ENCODE results near the gene EMILIN1. TPM values are rescaled to one million over a fixed set of nuclear protein-coding genes. Genes with fewer than 3 reads are reported as not detected.
"Not testable (repeated sequence)": the region's sequence is repeated elsewhere in the genome, so short reads cannot be mapped to it uniquely, and the experiment has no call there.

Gene EMILIN1
- total RNA-seq, 2 experiments from 2014 or later = 0.40 to 0.46 TPM

GRCh38 chr2:27109083-27109482 is 30.7 kb downstream of the EMILIN1 start:
- CTCF ChIA-PET = interaction anchor here (0.6 to 1.0 kb wide), 7 partner anchors 9 to 1374 kb away, joined by 3 to 5 read pairs (median 3); no protein-coding TSS in a partner anchor
- no peaks in the 10 kb centered on the region for H3K4me1 Mint-ChIP-seq

DNA sequence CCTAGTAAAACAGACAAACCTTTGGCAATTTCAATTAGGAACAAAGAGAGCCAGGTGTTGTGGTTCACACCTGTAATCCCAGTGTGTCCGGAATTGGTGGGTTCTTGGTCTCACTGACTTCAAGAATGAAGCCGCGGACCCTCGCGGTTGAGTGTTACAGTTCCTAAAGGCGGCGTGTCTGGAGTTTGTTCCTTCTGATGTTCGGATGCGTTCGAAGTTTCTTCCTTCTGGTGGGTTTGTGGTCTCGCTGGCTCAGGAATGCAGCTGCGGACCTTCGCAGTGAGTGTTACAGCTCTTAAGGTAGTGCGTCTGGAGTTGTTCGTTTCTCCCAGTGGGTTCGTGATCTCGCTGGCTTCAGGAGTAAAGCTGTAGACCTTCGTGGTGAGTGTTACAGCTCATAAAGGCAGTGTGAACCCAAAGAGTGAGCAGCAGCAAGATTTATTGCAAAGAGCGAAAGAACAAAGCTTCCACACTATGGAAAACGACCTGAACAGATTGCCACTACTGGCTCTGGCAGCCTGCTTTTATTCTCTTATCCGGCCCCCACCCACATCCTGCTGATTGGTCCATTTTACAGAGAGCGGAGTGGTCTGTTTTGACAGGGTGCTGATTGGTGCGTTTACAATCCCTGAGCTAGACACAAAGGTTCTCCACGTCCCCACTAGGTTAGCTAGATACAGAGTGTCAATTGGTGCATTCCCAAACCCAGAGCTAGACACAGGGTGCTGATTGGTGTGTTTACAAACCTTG is 32.4 kb downstream of the EMILIN1 start:
- H3K27ac Mint-ChIP-seq; intact Hi-C loops (cut with DNase I, micrococcal nuclease); H3K27me3 Mint-ChIP-seq; H3K4me3 Mint-ChIP-seq; POLR2A ChIA-PET; H3K4me1 Mint-ChIP-seq; H3K9me3 Mint-ChIP-seq (ENCODE audit: low read depth); ATAC-seq; DNase-seq; H3K36me3 Mint-ChIP-seq (ENCODE audit: low read depth): not testable (repeated sequence)
- CTCF ChIA-PET = interaction anchor here (0.6 to 0.8 kb wide), 3 partner anchors 14 to 241 kb away, joined by 3 to 6 read pairs (median 4); partner anchors contain the start of gene PREB

More at GRCh38 chr2:27109083-27109482, 30.7 kb downstream of the EMILIN1 start:
- POLR2A ChIA-PET = no interaction called here
- H3K27me3 Mint-ChIP-seq = peaks cover 5% of the 10 kb centered on the region
- no peak overlapping the region for H3K4me3 Mint-ChIP-seq
- no peak for ATAC-seq
- intact Hi-C loops (cut with DNase I, micrococcal nuclease) = no loop called here
- no peaks in the 10 kb centered on the region for H3K9me3 Mint-ChIP-seq (ENCODE audit: low read depth)
- H3K36me3 Mint-ChIP-seq (ENCODE audit: low read depth) = no peaks in the 10 kb centered on the region
- DNase-seq = no peak
- H3K27ac Mint-ChIP-seq = no peak overlapping the region

DNA sequence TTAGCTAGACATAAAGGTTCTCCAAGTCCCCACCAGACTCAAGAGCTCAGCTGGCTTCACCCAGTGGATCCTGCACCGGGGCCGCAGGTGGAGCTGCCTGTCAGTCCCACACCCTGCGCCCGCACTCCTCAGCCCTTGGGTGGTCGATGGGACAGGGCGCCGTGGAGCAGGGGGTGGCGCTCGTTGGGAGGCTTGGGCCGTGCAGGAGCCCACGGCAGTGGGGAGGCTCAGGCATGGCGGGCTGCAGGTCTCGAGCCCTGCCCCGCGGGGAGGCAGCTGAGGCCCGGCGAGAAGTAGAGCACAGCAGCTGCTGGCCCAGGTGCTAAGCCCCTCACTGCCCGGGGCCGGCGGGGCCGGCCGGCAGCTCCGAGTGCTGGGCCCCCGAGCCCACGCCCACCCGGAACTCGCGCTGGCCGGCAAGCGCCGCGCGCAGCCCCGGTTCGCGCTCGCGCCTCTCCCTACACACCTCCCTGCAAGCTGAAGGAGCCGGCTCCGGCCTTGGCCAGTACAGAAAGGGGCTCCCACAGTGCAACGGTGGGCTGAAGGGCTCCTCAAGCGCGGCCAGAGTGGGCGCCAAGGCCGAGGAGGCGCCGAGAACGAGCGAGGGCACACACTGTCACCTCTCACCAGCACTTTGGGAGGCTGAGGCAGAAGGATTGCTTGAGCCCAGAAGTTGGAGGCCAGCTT is 33.1 kb downstream of the EMILIN1 start:
- H3K27me3 Mint-ChIP-seq; H3K9me3 Mint-ChIP-seq (ENCODE audit: low read depth); ATAC-seq; H3K4me1 Mint-ChIP-seq; DNase-seq; H3K27ac Mint-ChIP-seq; H3K4me3 Mint-ChIP-seq; intact Hi-C loops (cut with DNase I, micrococcal nuclease); H3K36me3 Mint-ChIP-seq (ENCODE audit: low read depth); POLR2A ChIA-PET: not testable (repeated sequence)
- CTCF ChIA-PET = interaction anchor here (0.6 to 1.0 kb wide), 4 partner anchors 13 to 240 kb away, joined by 3 to 6 read pairs (median 4); partner anchors contain the start of gene PREB

- ATAC-seq = no peak
- CTCF ChIA-PET = interaction anchor here (0.6 to 2.6 kb wide), 2 partner anchors 19 to 51 kb away, joined by 4 to 6 read pairs; partner anchors contain the start of gene PREB
Measured at GRCh38 chr2:27115519-27115918, 37.1 kb downstream of the EMILIN1 start.

GRCh38 chr2:27117995-27118524 is 39.6 kb downstream of the EMILIN1 start:
- ChIA-PET POLR2A (no interaction called here), CTCF (interaction anchor here (0.8 kb wide), 1 partner anchor 10 kb away, joined by 3 read pairs; no protein-coding TSS in a partner anchor)
- Mint-ChIP-seq H3K27ac (no peak overlapping the region), H3K4me3 (peak overlapping the region; percentile 64), H3K27me3 (peaks cover 19% of the 10 kb centered on the region), H3K4me1 (peaks cover 12% of the 10 kb centered on the region), H3K36me3 (ENCODE audit: low read depth) (no peaks in the 10 kb centered on the region), H3K9me3 (ENCODE audit: low read depth) (no peaks in the 10 kb centered on the region)
- DNase-seq = no peak
- no peak for ATAC-seq
- intact Hi-C loops (cut with DNase I, micrococcal nuclease) = no loop called here

More at GRCh38 chr2:27115519-27115918, 37.1 kb downstream of the EMILIN1 start:
- Mint-ChIP-seq H3K9me3 (ENCODE audit: low read depth) (no peaks in the 10 kb centered on the region), H3K36me3 (ENCODE audit: low read depth) (no peaks in the 10 kb centered on the region), H3K4me3 (no peak overlapping the region), H3K27ac (no peak overlapping the region), H3K4me1 (peaks cover 10% of the 10 kb centered on the region), H3K27me3 (peaks cover 15% of the 10 kb centered on the region)
- intact Hi-C loops (cut with DNase I, micrococcal nuclease) = no loop called here
- DNase-seq = no peak
- POLR2A ChIA-PET = no interaction called here

DNA sequence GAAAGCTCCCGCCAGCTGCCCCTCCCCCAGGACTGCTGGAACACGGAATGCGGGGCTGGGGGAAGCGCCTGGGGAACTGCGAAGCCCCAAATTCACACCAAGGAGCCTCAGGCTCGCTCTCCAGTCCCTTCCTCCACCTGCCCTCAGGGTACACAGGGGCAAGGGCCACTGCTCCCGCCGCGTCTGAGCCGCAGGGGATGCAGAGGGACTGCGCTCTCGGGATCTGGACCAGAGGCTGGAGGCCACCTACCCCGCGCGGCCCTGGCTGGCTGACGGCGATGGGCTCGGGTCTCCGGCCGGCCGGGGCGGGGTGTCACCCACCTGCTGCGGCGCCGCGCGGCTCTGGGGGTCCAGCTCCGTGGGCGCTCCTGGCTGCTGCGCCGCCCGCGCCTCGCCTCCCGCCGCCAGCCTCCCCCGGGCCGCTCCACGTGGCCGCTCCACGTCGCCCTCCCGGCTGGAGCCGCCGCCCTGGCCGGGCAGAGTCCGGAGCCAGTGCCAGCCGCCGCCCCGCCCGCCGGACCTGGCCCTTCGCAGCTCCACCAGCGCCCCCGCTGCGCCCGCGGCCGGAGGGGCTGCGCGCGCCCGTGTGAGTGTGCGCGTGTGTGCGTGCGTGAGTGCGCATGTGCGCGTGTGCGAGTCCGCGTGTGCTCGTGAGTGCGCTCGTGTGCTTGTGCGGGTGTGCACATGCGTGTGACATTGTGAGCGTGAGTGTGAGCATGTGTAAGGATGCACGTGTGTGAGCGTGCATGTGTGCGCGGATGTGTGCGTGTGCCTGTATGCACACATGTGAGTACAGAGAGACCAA is 40.3 kb downstream of the EMILIN1 start, which contains the start of gene CGREF1:
Gene CGREF1, minus strand, starts transcription at position 604 of the 805 bp plus-strand sequence. CDS start 14,762 bp downstream, outside the sequence.
- CTCF ChIA-PET = interaction anchor here (0.8 kb wide), 1 partner anchor 10 kb away, joined by 3 read pairs; no protein-coding TSS in a partner anchor
- no peaks in the 10 kb centered on the region for H3K9me3 Mint-ChIP-seq (ENCODE audit: low read depth)

GRCh38 chr2:27119330-27119670 is 40.9 kb downstream of the EMILIN1 start:
- intact Hi-C loops (cut with DNase I, micrococcal nuclease); H3K36me3 Mint-ChIP-seq (ENCODE audit: low read depth); DNase-seq; H3K9me3 Mint-ChIP-seq (ENCODE audit: low read depth); POLR2A ChIA-PET; CTCF ChIA-PET; ATAC-seq: not testable (repeated sequence)
- H3K27me3 Mint-ChIP-seq = peaks cover 19% of the 10 kb centered on the region
- peak overlapping the region; percentile 76 for H3K27ac Mint-ChIP-seq
- H3K4me3 Mint-ChIP-seq = peak overlapping the region; percentile 78
- peaks cover 19% of the 10 kb centered on the region for H3K4me1 Mint-ChIP-seq

More for the DNA sequence above, 40.3 kb downstream of the EMILIN1 start, which contains the start of gene CGREF1:
- H3K4me1 Mint-ChIP-seq = peaks cover 16% of the 10 kb centered on the region
- peak within 1 kb of the TSS; percentile 78 for H3K4me3 Mint-ChIP-seq
- intact Hi-C loops (cut with DNase I, micrococcal nuclease) = no loop called here
- no peaks in the 10 kb centered on the region for H3K36me3 Mint-ChIP-seq (ENCODE audit: low read depth)
- POLR2A ChIA-PET = no interaction called here
- DNase-seq (peak; percentile 38), ATAC-seq (peak; percentile 31)
- H3K27me3 Mint-ChIP-seq = peaks cover 19% of the 10 kb centered on the region
- H3K27ac Mint-ChIP-seq = peak within 1 kb of the TSS; percentile 76

DNA sequence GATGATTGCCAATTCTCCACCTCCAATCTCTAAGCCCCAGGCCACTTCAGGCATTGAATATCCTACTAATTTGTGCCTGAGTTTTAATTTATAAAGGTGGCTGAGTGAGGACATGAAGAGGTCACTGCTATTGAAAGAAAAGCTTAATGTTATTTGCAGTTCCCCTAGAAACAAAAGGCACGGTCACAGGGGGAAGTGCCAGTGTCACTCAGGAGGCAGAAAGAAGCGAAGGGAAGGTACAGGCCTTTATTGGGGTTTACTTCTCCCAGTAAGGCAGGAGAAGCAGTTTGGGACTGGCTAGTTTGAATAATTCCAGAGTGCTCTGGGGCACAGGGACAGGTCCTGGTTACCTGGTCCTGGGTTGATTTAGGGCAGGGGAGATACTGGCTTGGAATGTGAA is 43.5 kb downstream of the EMILIN1 start:
- Mint-ChIP-seq H3K9me3 (ENCODE audit: low read depth) (no peaks in the 10 kb centered on the region), H3K36me3 (ENCODE audit: low read depth) (no peaks in the 10 kb centered on the region), H3K27ac (no peak overlapping the region), H3K27me3 (peaks cover 19% of the 10 kb centered on the region), H3K4me1 (peaks cover 19% of the 10 kb centered on the region), H3K4me3 (no peak overlapping the region)
- ATAC-seq (no peak), DNase-seq (no peak)
- ChIA-PET CTCF (interaction anchor here (0.6 kb wide), 1 partner anchor 1377 kb away, joined by 3 read pairs; no protein-coding TSS in a partner anchor), POLR2A (no interaction called here)
- intact Hi-C loops (cut with DNase I, micrococcal nuclease) = loop anchor here in 1 of 2 experiments (2.0 kb wide), 1 partner anchor 95 kb away; the partner anchor contains the start of gene CAD

DNA sequence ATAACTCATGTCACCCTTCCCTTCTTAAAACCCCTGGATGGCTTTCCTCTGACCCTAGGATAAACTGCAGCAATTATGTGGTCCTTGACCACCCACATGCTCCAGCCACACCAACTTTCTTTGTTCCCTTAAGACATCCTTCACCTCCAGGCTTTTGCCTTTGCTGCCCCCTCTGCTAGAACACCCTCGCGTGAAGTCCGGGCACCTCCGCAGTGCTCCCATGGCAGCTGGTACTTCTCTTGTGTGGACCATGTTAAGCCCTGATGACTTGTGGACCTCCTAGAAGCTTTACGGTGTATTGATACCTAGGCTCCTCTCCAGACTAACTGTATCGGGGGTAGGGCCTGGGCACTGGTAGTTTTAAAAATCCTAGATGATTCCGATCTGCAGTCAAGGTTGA is 44.4 kb downstream of the EMILIN1 start:
- H3K27me3 Mint-ChIP-seq = peaks cover 19% of the 10 kb centered on the region
- no peaks in the 10 kb centered on the region for H3K36me3 Mint-ChIP-seq (ENCODE audit: low read depth)
- peaks cover 19% of the 10 kb centered on the region for H3K4me1 Mint-ChIP-seq
- intact Hi-C loops (cut with DNase I, micrococcal nuclease) = loop anchor here in 1 of 2 experiments (1.0 to 2.0 kb wide), 3 partner anchors 12 to 94 kb away; partner anchors contain the start of genes CAD and PREB
- DNase-seq (no peak), ATAC-seq (no peak)
- no peak overlapping the region for H3K27ac Mint-ChIP-seq
- POLR2A ChIA-PET = no interaction called here
- H3K9me3 Mint-ChIP-seq (ENCODE audit: low read depth) = no peaks in the 10 kb centered on the region
- H3K4me3 Mint-ChIP-seq = peak overlapping the region; percentile 73
- CTCF ChIA-PET = interaction anchor here (0.9 to 2.1 kb wide), 4 partner anchors 11 to 231 kb away, joined by 3 to 15 read pairs (median 4); partner anchors contain the start of gene PREB

GRCh38 chr2:27123302-27124150 is 45.1 kb downstream of the EMILIN1 start, which contains the start of gene ABHD1:
Gene ABHD1 (plus strand): TSS chr2:27123815. CDS start chr2:27123949, 134 bp downstream.
- Mint-ChIP-seq H3K9me3 (ENCODE audit: low read depth) (no peaks in the 10 kb centered on the region), H3K36me3 (ENCODE audit: low read depth) (no peaks in the 10 kb centered on the region), H3K27ac (peak within 1 kb of the TSS; percentile 74)

More at GRCh38 chr2:27123302-27124150, 45.1 kb downstream of the EMILIN1 start, which contains the start of gene ABHD1:
- H3K4me3 Mint-ChIP-seq = peak within 1 kb of the TSS; percentile 73
- DNase-seq (peak; percentile 72), ATAC-seq (peak; percentile 79)
- H3K4me1 Mint-ChIP-seq = peaks cover 16% of the 10 kb centered on the region
- ChIA-PET CTCF (interaction anchor here (0.5 to 2.1 kb wide), 8 partner anchors 10 to 463 kb away, joined by 3 to 15 read pairs (median 4); partner anchors contain the start of gene PREB), POLR2A (interaction anchor here (1.4 kb wide), 1 partner anchor 10 kb away, joined by 7 read pairs; the partner anchor contains the start of gene PREB)
- peaks cover 15% of the 10 kb centered on the region for H3K27me3 Mint-ChIP-seq
- intact Hi-C loops (cut with DNase I, micrococcal nuclease) = loop anchor here in 1 of 2 experiments (1.0 to 2.0 kb wide), 3 partner anchors 11 to 93 kb away; partner anchors contain the start of genes CAD and PREB

All from activated CD4-positive, alpha-beta T cell treated with anti-CD3 and anti-CD28 coated beads for 36 hours (primary cell).